Bronchial epithelial cell (primary cell): ENCODE results near the gene USP54. TPM values are rescaled to one million over a fixed set of nuclear protein-coding genes. Genes with fewer than 3 reads are reported as not detected.
A peak's percentile ranks its signal among the peaks of the same experiment; 100 is the strongest.

Experiments
- DNase-seq: peaks from one replicate; pipeline ENCODE4 v3.0.0-alpha.2; 2010; ENCODE audit warnings: low read depth
- FAIRE-seq: peaks from 2 replicates; lab custom pipeline; 2011; peaks lifted over from hg19 to GRCh38; lab: Jason Lieb, UNC
- H3K27me3 ChIP-seq: 2 replicates; pipeline ENCODE4 v1.5.1; 2011; ENCODE audit warnings: low read length; ENCODE audit not compliant: control insufficient read depth, insufficient read depth
- H3K36me3 ChIP-seq: 2 replicates; pipeline ENCODE4 v1.5.1; 2011; ENCODE audit warnings: low read length; ENCODE audit not compliant: control insufficient read depth, insufficient read depth
- H3K4me3 ChIP-seq: 2 replicates; pipeline ENCODE4 v1.5.1; 2011; ENCODE audit warnings: mild to moderate bottlenecking, low read depth, low read length, control low read depth
- CTCF ChIP-seq: IDR thresholded peaks from 2 replicates; pipeline ENCODE4 v1.5.1; 2011; ENCODE audit warnings: mild to moderate bottlenecking, moderate library complexity, low read length, control low read depth, inconsistent platforms; ENCODE audit not compliant: insufficient read depth, severe bottlenecking
- total RNA-seq: library from RNA; depleted of rRNA; stranded (reverse); fragments of >200 nt; gene quantifications from 2 replicates; pipeline ENCODE4 v1.2.1, GENCODE V29; 2014

USP54 gene
- total RNA-seq, 1 donor from 2014 or later: 5.8 TPM

DNA sequence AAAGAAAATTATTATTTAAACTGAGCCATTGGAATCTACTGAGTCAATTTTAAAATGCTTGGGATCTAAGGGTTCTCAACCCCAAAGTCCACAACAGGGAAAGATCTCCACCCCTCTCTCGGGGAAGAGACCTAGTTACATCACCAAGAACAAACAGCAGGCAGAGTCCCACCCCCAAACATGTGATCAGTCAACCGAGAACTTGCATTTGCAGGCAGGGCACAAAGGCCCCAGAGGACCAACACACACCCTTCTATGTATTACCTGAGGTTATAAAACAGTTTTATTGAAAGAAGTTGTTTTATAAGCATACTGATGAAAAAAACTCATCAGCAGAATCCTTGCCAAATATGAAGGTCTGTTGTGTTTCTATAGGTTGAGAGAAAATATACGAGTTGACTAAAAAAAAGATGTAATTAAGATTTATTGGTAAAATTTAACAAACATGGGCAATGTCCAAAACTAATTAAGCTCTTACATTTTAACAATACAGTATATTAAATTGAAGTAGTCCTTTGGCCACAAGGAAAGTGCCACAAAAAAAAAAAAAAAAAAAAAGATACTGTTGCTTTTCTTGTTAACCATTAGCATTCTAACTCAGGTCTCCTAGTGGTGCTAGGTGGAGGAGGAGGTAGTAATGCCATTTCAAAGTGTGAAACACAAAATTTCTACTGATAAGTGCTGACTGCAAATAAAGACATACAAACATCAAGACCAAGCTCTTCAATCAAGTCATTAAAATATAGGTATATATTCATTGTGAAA is 975 bp upstream of the USP54 start:
- no peak for FAIRE-seq
- Histone ChIP-seq H3K27me3 (no peaks in the 10 kb centered on the region), H3K4me3 (no peak overlapping the region), H3K36me3 (no peaks in the 10 kb centered on the region)
- TF ChIP-seq CTCF: no peak
- peak; percentile 75 for DNase-seq

GRCh38 chr10:73589563-73590126 is 1.5 kb downstream of the USP54 start:
- Histone ChIP-seq H3K4me3 (no peak overlapping the region), H3K27me3 (no peaks in the 10 kb centered on the region), H3K36me3 (no peaks in the 10 kb centered on the region)
- FAIRE-seq (no peak), DNase-seq (peak; percentile 54)
- no peak for TF ChIP-seq CTCF

DNA sequence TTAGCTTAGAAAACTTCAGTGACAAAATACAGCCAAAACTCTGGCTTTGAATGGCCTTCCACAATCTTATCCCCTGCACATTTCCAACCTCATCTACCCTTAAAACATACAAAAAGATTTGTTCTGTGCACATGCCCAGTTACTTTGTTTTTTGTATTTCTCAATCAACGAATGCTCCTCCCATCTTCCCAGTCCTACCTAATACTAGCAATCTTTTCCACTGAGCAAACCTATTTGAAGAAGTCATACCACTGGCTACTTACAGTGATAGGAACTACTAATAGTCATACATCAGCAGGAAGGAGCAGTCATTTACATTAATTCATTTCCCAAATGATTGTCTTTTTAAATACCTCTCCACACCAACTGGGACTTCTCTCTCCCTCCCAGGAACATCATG is 2.5 kb downstream of the USP54 start:
- no peaks in the 10 kb centered on the region for H3K36me3 ChIP-seq
- FAIRE-seq (no peak), DNase-seq (peak; percentile 38)
- H3K27me3 ChIP-seq: no peaks in the 10 kb centered on the region
- TF ChIP-seq CTCF: no peak
- no peak overlapping the region for H3K4me3 ChIP-seq

- FAIRE-seq (no peak), DNase-seq (peak; percentile 66)
- Histone ChIP-seq H3K4me3 (no peak overlapping the region), H3K36me3 (no peaks in the 10 kb centered on the region), H3K27me3 (no peaks in the 10 kb centered on the region)
- TF ChIP-seq CTCF: no peak
Measured at GRCh38 chr10:73586583-73586984, 4.6 kb downstream of the USP54 start.

DNA sequence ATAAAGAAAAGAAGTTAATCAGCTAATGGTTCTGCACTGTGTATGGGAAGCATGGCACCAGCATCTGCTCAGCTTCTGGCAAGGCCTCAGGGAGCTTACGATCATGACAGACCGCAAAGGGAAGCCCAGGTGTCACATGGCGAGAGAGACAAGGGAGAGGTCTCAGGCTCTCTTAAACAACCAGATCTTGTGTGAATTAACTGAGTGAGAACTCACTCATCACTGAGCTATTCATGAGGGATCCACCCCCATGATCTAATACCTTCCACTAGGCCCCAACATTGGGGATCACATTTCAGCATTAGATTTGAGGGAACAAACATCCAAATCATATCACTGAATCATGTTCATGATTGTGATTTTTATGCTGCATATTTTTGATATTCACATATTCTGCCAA is 5.8 kb downstream of the USP54 start:
- DNase-seq (peak; percentile 67), FAIRE-seq (no peak)
- no peaks in the 10 kb centered on the region for H3K27me3 ChIP-seq
- no peak for TF ChIP-seq CTCF
- no peaks in the 10 kb centered on the region for H3K36me3 ChIP-seq
- H3K4me3 ChIP-seq: no peak overlapping the region
